H1 (cell line): Measurements from ENCODE around the gene ZNF500. TPM values are rescaled to one million over a fixed set of nuclear protein-coding genes. Genes with fewer than 3 reads are reported as not detected.

Experiments
- CTCF ChIA-PET: fragments of 300-600 bp; sonication (Branson Sonifier 250); formaldehyde crosslinking; loops from one replicate; lab custom pipeline; 2021; ENCODE audit not compliant: partially characterized antibody; lab: Charles Lee
- POLR2A ChIA-PET: fragments of 300-600 bp; sonication (Branson Sonifier 250); formaldehyde crosslinking; loops from one replicate; lab custom pipeline; 2021; ENCODE audit warnings: inconsistent platforms; ENCODE audit not compliant: partially characterized antibody; lab: Charles Lee
- DNase-seq, 2 experiments: peaks; one replicate each; pipeline versions ENCODE4 v3.0.0 to v3.0.0-alpha.2; 2010 to 2022; ENCODE audit warnings: low spot score in 2 of 2, low read depth in 1 of 2, mixed read lengths in 1 of 2
- FAIRE-seq: peaks from 2 replicates; lab custom pipeline; 2011; peaks lifted over from hg19 to GRCh38; lab: Jason Lieb, UNC
- H2AFZ ChIP-seq: 2 replicates; pipeline ENCODE4 v1.8.1; 2012; ENCODE audit warnings: low read length, inconsistent platforms
- H2AK5ac ChIP-seq: 2 replicates; pipeline ENCODE4 v1.6.1; 2013; ENCODE audit warnings: low read depth, low read length
- H2BK120ac ChIP-seq: replicated peaks from 2 replicates; pipeline ENCODE3; 2013; ENCODE audit warnings: low read depth, low read length, inconsistent platforms
- H2BK12ac ChIP-seq: 2 replicates; pipeline ENCODE4 v1.6.1; 2013; ENCODE audit warnings: low read depth, low read length
- H2BK15ac ChIP-seq: 2 replicates; pipeline ENCODE4 v1.6.1; 2013; ENCODE audit warnings: low read length
- H2BK20ac ChIP-seq: 2 replicates; pipeline ENCODE4 v1.6.1; 2013; ENCODE audit warnings: low read length
- H2BK5ac ChIP-seq: 2 replicates; pipeline ENCODE4 v1.6.1; 2013; ENCODE audit warnings: low read depth, low read length
- H3K14ac ChIP-seq: 2 replicates; pipeline ENCODE4 v1.6.1; 2013; ENCODE audit warnings: inconsistent platforms; ENCODE audit not compliant: insufficient read length
- H3K18ac ChIP-seq: 2 replicates; pipeline ENCODE4 v1.6.1; 2013; ENCODE audit warnings: low read length; ENCODE audit errors: extremely low read depth
- H3K23ac ChIP-seq: 2 replicates; pipeline ENCODE4 v1.6.1; 2013; ENCODE audit warnings: inconsistent platforms; ENCODE audit not compliant: insufficient read length
- H3K23me2 ChIP-seq: 2 replicates; pipeline ENCODE4 v1.6.1; 2013; ENCODE audit warnings: low read depth, low read length
- H3K27ac ChIP-seq: 2 replicates; pipeline ENCODE4 v1.6.1; 2011; ENCODE audit warnings: low read depth, low read length, inconsistent platforms
- H3K27me3 ChIP-seq, 4 experiments: replicated peaks in 1 of 4; 1 replicate in 1 of 4; 2 replicates in 3 of 4; pipeline versions ENCODE4 v1.6.1 to v1.8.1; 2011 to 2013; ENCODE audit warnings: low read length in 3 of 4, mild to moderate bottlenecking in 3 of 4, inconsistent platforms in 2 of 4, mixed read lengths in 2 of 4, moderate library complexity in 1 of 4; ENCODE audit not compliant: control insufficient read depth in 3 of 4, insufficient read depth in 3 of 4; ENCODE audit errors: extremely low read depth in 1 of 4
- H3K36me3 ChIP-seq, 4 experiments: 2 replicates each; pipeline versions ENCODE4 v1.6.1 to v1.8.1; 2011 to 2013; ENCODE audit warnings: mild to moderate bottlenecking in 4 of 4, low read length in 3 of 4, moderate library complexity in 2 of 4, control low read depth in 1 of 4, inconsistent platforms in 1 of 4; ENCODE audit not compliant: insufficient read depth in 4 of 4, control insufficient read depth in 2 of 4
- H3K4ac ChIP-seq: replicated peaks from 2 replicates; pipeline ENCODE3; 2013; ENCODE audit warnings: low read length, low read depth, mixed read lengths, inconsistent platforms; ENCODE audit not compliant: insufficient read length
- H3K4me1 ChIP-seq, 4 experiments: replicated peaks in 1 of 4; 1 replicate in 1 of 4; 2 replicates in 3 of 4; pipeline versions ENCODE4 v1.6.1 to v1.8.1; 2011 to 2013; ENCODE audit warnings: low read length in 3 of 4, inconsistent platforms in 2 of 4, mixed read lengths in 1 of 4; ENCODE audit not compliant: insufficient read depth in 4 of 4, control insufficient read depth in 3 of 4
- H3K4me2 ChIP-seq, 2 experiments: 2 replicates each; pipeline versions ENCODE4 v1.6.1 to v1.8.1; 2011 to 2013; ENCODE audit warnings: low read depth in 2 of 2, low read length in 2 of 2, control low read depth in 1 of 2, inconsistent platforms in 1 of 2, mild to moderate bottlenecking in 1 of 2; ENCODE audit not compliant: insufficient read depth in 1 of 2
- H3K4me3 ChIP-seq, 4 experiments: fragments of 200-600, 300-600 bp in 1 of 4; sonication (generic), shearing (Covaris generic), sonication (Bioruptor Twin) in 1 of 4; 2 replicates each; pipeline versions ENCODE4 v1.5.1 to v1.8.1; 2011 to 2016; ENCODE audit warnings: low read length in 4 of 4, low read depth in 3 of 4, control low read depth in 2 of 4, inconsistent platforms in 2 of 4, mild to moderate bottlenecking in 2 of 4, mixed read lengths in 1 of 4, moderate library complexity in 1 of 4; ENCODE audit not compliant: insufficient read depth in 2 of 4; ENCODE audit errors: extremely low read depth in 1 of 4
- H3K56ac ChIP-seq: replicated peaks from 2 replicates; pipeline ENCODE3; 2013; ENCODE audit warnings: low read depth, mild to moderate bottlenecking, mixed read lengths, low read length, inconsistent platforms; ENCODE audit not compliant: insufficient read length
- H3K79me1 ChIP-seq: 2 replicates; pipeline ENCODE4 v1.6.1; 2013; ENCODE audit warnings: low read depth, low read length, control low read depth
- H3K79me2 ChIP-seq, 2 experiments: 2 replicates each; pipeline versions ENCODE4 v1.6.1 to v1.8.1; 2012 to 2013; ENCODE audit warnings: low read length in 2 of 2, mild to moderate bottlenecking in 2 of 2, inconsistent platforms in 1 of 2; ENCODE audit not compliant: insufficient read depth in 2 of 2, control insufficient read depth in 1 of 2
- H3K9ac ChIP-seq, 4 experiments: replicated peaks in 1 of 4; 1 replicate in 1 of 4; 2 replicates in 3 of 4; pipeline versions ENCODE4 v1.6.1 to v1.8.1; 2011 to 2013; ENCODE audit warnings: low read depth in 3 of 4, low read length in 3 of 4, control low read depth in 2 of 4, mild to moderate bottlenecking in 2 of 4, moderate library complexity in 2 of 4, inconsistent platforms in 1 of 4; ENCODE audit errors: extremely low read depth in 1 of 4
- H3K9me3 ChIP-seq, 2 experiments: 2 replicates each; pipeline versions ENCODE4 v1.6.1 to v1.8.1; 2012 to 2013; ENCODE audit warnings: mild to moderate bottlenecking in 2 of 2, moderate library complexity in 2 of 2, control low read depth in 1 of 2, inconsistent platforms in 1 of 2, low read depth in 1 of 2, low read length in 1 of 2, mixed read lengths in 1 of 2; ENCODE audit not compliant: insufficient read depth in 2 of 2
- H4K20me1 ChIP-seq, 2 experiments: replicated peaks in 1 of 2; 2 replicates each; pipeline versions ENCODE3 to v1.8.1; 2011 to 2013; ENCODE audit warnings: inconsistent platforms in 2 of 2, low read length in 2 of 2, mild to moderate bottlenecking in 1 of 2; ENCODE audit not compliant: insufficient read depth in 2 of 2, control insufficient read depth in 1 of 2
- H4K5ac ChIP-seq: 2 replicates; pipeline ENCODE4 v1.6.1; 2013; ENCODE audit warnings: low read length, low read depth, mixed read lengths, inconsistent platforms; ENCODE audit not compliant: insufficient read length
- H4K8ac ChIP-seq: 2 replicates; pipeline ENCODE4 v1.8.0; 2013; ENCODE audit warnings: mild to moderate bottlenecking, moderate library complexity, low read length, inconsistent platforms; ENCODE audit not compliant: insufficient read depth; ENCODE audit errors: extremely low read depth
- H4K91ac ChIP-seq: replicated peaks from 2 replicates; pipeline ENCODE3; 2013; ENCODE audit warnings: low read length, mixed read lengths, inconsistent platforms; ENCODE audit not compliant: insufficient read length
- POU5F1 ChIP-seq: IDR thresholded peaks from 2 replicates; pipeline ENCODE4 v1.6.1; 2011; ENCODE audit warnings: low read depth, mild to moderate bottlenecking, low read length, moderate library complexity
- RXRA ChIP-seq: IDR thresholded peaks from 2 replicates; pipeline ENCODE4 v1.6.1; 2011; ENCODE audit warnings: low read depth, mild to moderate bottlenecking, low read length, moderate library complexity; ENCODE audit not compliant: insufficient read depth
- TBP ChIP-seq: IDR thresholded peaks from 2 replicates; pipeline ENCODE4 v1.6.1; 2011; ENCODE audit warnings: low read depth, low read length, improper control_type of control experiment
- WGBS, 2 experiments: shearing (Covaris generic) in 1 of 2; methylation state at CpG; one replicate each; pipeline versions ENCODE4 v1.1.6 to v1.1.7; 2013 to 2015; ENCODE audit warnings: low lambda C conversion rate in 2 of 2, mixed read lengths in 2 of 2, inconsistent platforms in 1 of 2, low coverage in 1 of 2, missing lambda C conversion rate in 1 of 2; ENCODE audit not compliant: insufficient replicate concordance in 2 of 2, insufficient coverage in 1 of 2, insufficient read length in 1 of 2; ENCODE audit errors: extremely low coverage in 1 of 2, missing lambda C conversion rate in 1 of 2; 5-methylcytosine and 5-hydroxymethylcytosine counted together
- polyA plus RNA-seq, 7 experiments: library from polyadenylated mRNA; depleted of rRNA in 3 of 7; stranded (reverse) in 5 of 7; unstranded in 2 of 7; fragments of >200 nt in 5 of 7; fragments of 200-250 nt in 2 of 7; gene quantifications; 1 replicate in 5 of 7; 2 replicates in 1 of 7; 4 replicates in 1 of 7; pipeline versions ENCODE4 v1.2.1 to v1.2.3, GENCODE V29; 2011 to 2013; ENCODE audit warnings: missing spikeins in 2 of 7, mixed read lengths in 2 of 7
- total RNA-seq: library from RNA; stranded (reverse); fragmentation: NEBNext Ultra II Directional; extraction: Animal tissue kit (Norgen Biotek cat#: 25700); gene quantifications from 2 replicates; pipeline ENCODE4 v1.2.1, GENCODE V29; 2021

The ZNF500 gene
- total and polyA plus RNA-seq, 2 of the 8 experiments (the other 6 are each of a cell fraction or from before 2014, with no cell fraction given) = 10.3 to 10.4 TPM

- ChIA-PET CTCF (no interaction called here), POLR2A (interaction anchor here (1.0 to 2.9 kb wide), 9 partner anchors 9 to 112 kb away, joined by 3 to 21 read pairs (median 5); partner anchors contain the start of genes ANKS3, DNAAF8, SEPTIN12 and SMIM22)
- Histone ChIP-seq H3K4ac (no peak overlapping the region), H4K5ac (no peak overlapping the region), H2BK5ac (no peak overlapping the region), H3K9me3 (no peaks in the 10 kb centered on the region), H3K36me3 (peaks cover 0 to 21% (median 8%) of the 10 kb centered on the region in 4 experiments; a peak in 6 of 8 replicates), H3K9ac (no peak overlapping the region; a peak in 1 of 7 replicates), H4K91ac (no peak overlapping the region), H4K20me1 (peaks cover 0 to 7% of the 10 kb centered on the region in 2 experiments), H3K79me2 (no peaks in the 10 kb centered on the region), H3K23ac (no peak overlapping the region), H3K56ac (no peak overlapping the region), H2BK120ac (no peak overlapping the region), H3K4me1 (peaks cover 0 to 14% (median 8%) of the 10 kb centered on the region in 4 experiments; a peak in 4 of 7 replicates), H3K27ac (no peak overlapping the region), H3K27me3 (no peaks in the 10 kb centered on the region), H2AFZ (no peak overlapping the region), H2AK5ac (no peak overlapping the region), H2BK20ac (no peak overlapping the region), H2BK15ac (no peak overlapping the region), H3K79me1 (no peaks in the 10 kb centered on the region), H3K23me2 (peaks cover 8% of the 10 kb centered on the region; the same call in 1 of the 2 replicates), H3K14ac (no peak overlapping the region), H3K4me2 (peak overlapping the region; percentile 64 to 67), H3K4me3 (peak overlapping the region; percentile 63 to 82 (median 78); a peak in 5 of 8 replicates), H2BK12ac (no peak overlapping the region), H4K8ac (no peak overlapping the region)
- DNase-seq = no peak
- WGBS, 2 experiments = 85% methylated on average over 8 of the region's 8 CpGs; no CpG with 5 or more reads in 1 of the 2 experiments
- peak; percentile 13 for FAIRE-seq
- no peak for TF ChIP-seq TBP
- no peak for TF ChIP-seq RXRA
- TF ChIP-seq POU5F1 = no peak
- TF ChIP-seq, all 59 proteins: peak for 0
- H3K18ac ChIP-seq = no peak overlapping the region
Measured at GRCh38 chr16:4803401-4803844, 36.5 kb upstream of the ZNF500 start.
